ENCODE measurements around the gene SNX33.
"Not testable (repeated sequence)": the region's sequence is repeated elsewhere in the genome, so short reads cannot be mapped to it uniquely, and the experiment has no call there.

The SNX33 gene

DNA sequence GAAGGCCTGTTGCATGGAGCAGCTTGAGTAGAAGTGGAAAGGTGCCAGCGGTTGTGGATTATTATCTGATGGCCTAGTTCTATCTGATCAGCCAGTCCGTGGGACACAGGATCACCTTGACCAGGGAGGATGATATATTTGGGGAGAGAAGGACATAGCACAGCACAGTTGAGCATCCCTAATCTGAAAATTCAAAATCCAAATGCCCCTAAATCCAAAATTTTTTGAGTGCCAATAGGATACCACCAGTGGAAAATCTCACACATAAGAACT is 58.9 kb downstream of the SNX33 start:
- no peak overlapping the region for H3K4me3 ChIP-seq (ENCODE audit: low read depth, low read length)
- TF ChIP-seq, protein P1, sequence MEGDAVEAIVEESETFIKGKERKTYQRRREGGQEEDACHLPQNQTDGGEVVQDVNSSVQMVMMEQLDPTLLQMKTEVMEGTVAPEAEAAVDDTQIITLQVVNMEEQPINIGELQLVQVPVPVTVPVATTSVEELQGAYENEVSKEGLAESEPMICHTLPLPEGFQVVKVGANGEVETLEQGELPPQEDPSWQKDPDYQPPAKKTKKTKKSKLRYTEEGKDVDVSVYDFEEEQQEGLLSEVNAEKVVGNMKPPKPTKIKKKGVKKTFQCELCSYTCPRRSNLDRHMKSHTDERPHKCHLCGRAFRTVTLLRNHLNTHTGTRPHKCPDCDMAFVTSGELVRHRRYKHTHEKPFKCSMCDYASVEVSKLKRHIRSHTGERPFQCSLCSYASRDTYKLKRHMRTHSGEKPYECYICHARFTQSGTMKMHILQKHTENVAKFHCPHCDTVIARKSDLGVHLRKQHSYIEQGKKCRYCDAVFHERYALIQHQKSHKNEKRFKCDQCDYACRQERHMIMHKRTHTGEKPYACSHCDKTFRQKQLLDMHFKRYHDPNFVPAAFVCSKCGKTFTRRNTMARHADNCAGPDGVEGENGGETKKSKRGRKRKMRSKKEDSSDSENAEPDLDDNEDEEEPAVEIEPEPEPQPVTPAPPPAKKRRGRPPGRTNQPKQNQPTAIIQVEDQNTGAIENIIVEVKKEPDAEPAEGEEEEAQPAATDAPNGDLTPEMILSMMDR (IDR thresholded peaks at IDR 0.05; ENCODE audit: low read depth, low read length) = no peak
- no peaks in the 10 kb centered on the region for H3K36me3 ChIP-seq
- H3K9me3 ChIP-seq (ENCODE audit: severe bottlenecking) = no peaks in the 10 kb centered on the region
- no peak for DNase-seq
- no peak overlapping the region for H3K27ac ChIP-seq
- no peaks in the 10 kb centered on the region for H3K27me3 ChIP-seq (ENCODE audit: insufficient read depth, low read depth, severe bottlenecking)

DNA sequence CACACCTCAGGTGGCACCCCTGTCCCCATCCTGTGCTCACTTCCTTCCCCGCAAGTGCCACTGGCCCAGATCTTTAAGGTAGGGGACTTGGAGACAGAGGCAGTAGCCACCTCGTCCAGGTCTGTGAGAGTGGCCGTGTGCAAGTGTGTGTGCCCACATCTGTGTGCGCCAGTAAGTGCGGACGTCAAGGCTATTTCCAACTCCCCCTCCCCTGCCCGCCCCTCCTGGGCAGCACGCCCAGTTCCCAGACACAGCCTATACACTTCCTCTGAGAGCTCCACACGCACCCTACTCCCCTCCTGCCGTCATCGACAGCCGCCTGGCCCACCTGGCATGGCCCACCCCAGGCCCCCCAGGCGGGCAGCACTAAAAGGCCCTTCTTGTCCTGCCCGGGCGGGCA is 61.7 kb downstream of the SNX33 start:
- not testable (repeated sequence) for H3K36me3 ChIP-seq; H3K27me3 ChIP-seq (ENCODE audit: insufficient read depth, low read depth, severe bottlenecking); H3K9me3 ChIP-seq (ENCODE audit: severe bottlenecking); DNase-seq; H3K27ac ChIP-seq; H3K4me3 ChIP-seq (ENCODE audit: low read depth, low read length)

DNA sequence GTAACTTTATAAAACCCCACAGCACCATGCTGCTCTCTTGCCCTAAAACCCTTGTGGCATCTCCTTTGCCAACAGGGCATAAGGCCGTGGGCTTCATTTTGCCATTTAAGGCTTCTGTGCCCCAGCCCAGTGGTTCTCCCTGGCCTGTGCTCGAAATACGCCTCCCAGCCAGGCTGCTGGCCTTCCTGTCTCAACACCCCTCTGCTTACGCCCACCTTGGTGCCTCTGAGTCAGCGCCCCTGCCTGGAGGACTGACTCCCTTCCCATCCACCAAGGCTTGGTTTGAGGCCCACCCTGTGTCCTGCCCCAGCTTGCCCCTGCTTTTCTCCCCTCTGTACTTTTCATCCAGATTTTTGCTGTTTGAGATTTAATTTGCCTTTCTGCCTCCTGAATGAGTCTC is 63.2 kb downstream of the SNX33 start:
- H3K27me3 ChIP-seq (ENCODE audit: insufficient read depth, low read depth, severe bottlenecking); H3K36me3 ChIP-seq; H3K4me3 ChIP-seq (ENCODE audit: low read depth, low read length); H3K9me3 ChIP-seq (ENCODE audit: severe bottlenecking); H3K27ac ChIP-seq; DNase-seq: not testable (repeated sequence)

DNA sequence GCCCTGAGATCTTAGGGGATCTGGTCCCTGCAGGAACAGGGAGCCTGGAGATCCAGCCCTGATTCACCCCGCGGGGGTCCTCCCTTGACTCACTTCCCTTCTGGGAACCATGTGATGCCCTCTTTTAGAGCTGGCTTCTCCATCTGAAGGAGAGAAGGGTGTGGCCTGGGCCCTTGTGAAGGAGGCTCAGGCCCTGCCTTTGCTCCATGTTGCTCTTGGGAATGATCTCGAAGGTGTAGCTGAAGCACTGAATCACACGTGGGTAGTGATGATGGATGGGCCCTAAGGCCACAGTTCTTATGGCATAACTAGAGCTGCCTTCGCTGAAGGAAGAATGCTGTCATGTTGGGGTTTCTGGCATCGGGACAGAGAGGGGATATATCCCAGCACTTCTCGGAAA is 63.8 kb downstream of the SNX33 start:
- H3K4me3 ChIP-seq (ENCODE audit: low read depth, low read length); DNase-seq; H3K36me3 ChIP-seq; H3K9me3 ChIP-seq (ENCODE audit: severe bottlenecking); H3K27ac ChIP-seq; H3K27me3 ChIP-seq (ENCODE audit: insufficient read depth, low read depth, severe bottlenecking): not testable (repeated sequence)
